Smooth muscle cell (in vitro differentiated cells): Measurements from ENCODE around the gene HOXB8. TPM values are rescaled to one million over a fixed set of nuclear protein-coding genes. Genes with fewer than 3 reads are reported as not detected.

Source experiments
- DNase-seq: peaks from one replicate; lab custom pipeline; 2025; ENCODE audit not compliant: unreplicated experiment; lab: John Stamatoyannopoulos, UW
- H2AFZ ChIP-seq: fragments of 200-600 bp; sonication (generic); 2 replicates; pipeline ENCODE4 v1.6.0; 2016; ENCODE audit warnings: antibody characterized with exemption, low read depth, mild to moderate bottlenecking
- H3F3A ChIP-seq: fragments of 200-600 bp; sonication (generic); 2 replicates; pipeline ENCODE4 v1.6.0; 2017; ENCODE audit warnings: antibody characterized with exemption, low read depth
- H3K27ac ChIP-seq: fragments of 200-600 bp; sonication (generic); 2 replicates; pipeline ENCODE4 v1.5.1; 2016; ENCODE audit warnings: low read depth, mild to moderate bottlenecking
- H3K27me3 ChIP-seq: fragments of 200-600 bp; sonication (generic); 2 replicates; pipeline ENCODE4 v1.6.1; 2016; ENCODE audit warnings: low read depth, mild to moderate bottlenecking
- H3K36me3 ChIP-seq: fragments of 200-600 bp; sonication (generic); 2 replicates; pipeline ENCODE4 v1.5.1; 2016; ENCODE audit warnings: low read depth
- H3K4me1 ChIP-seq: fragments of 200-600 bp; sonication (generic); 2 replicates; pipeline ENCODE4 v1.5.1; 2016; ENCODE audit warnings: low read depth
- H3K4me2 ChIP-seq: fragments of 200-600 bp; sonication (generic); 2 replicates; pipeline ENCODE4 v1.6.0; 2016; ENCODE audit warnings: mild to moderate bottlenecking
- H3K4me3 ChIP-seq: fragments of 200-600 bp; sonication (generic); 2 replicates; pipeline ENCODE4 v1.5.1; 2016; ENCODE audit warnings: mild to moderate bottlenecking
- H3K79me2 ChIP-seq: fragments of 200-600 bp; sonication (generic); 2 replicates; pipeline ENCODE4 v1.6.0; 2016; ENCODE audit warnings: low read depth, mild to moderate bottlenecking
- H3K9ac ChIP-seq: fragments of 200-600 bp; sonication (generic); 2 replicates; pipeline ENCODE4 v1.6.0; 2016; ENCODE audit warnings: low read depth
- H3K9me3 ChIP-seq: fragments of 200-600 bp; sonication (generic); replicated peaks from 2 replicates; pipeline ENCODE4 v1.5.1; 2016; ENCODE audit warnings: low read depth
- H4K20me1 ChIP-seq: fragments of 200-600 bp; sonication (generic); 2 replicates; pipeline ENCODE4 v1.6.0; 2016; ENCODE audit warnings: low read depth
- WGBS: methylation state at CpG from one replicate; pipeline ENCODE4 v1.1.7; 2016; ENCODE audit warnings: low lambda C conversion rate; 5-methylcytosine and 5-hydroxymethylcytosine counted together
- polyA plus RNA-seq: library from polyadenylated mRNA; unstranded; fragments of >200 nt; fragmentation: Nextera tagmentation; extraction: Ambion mirVana; gene quantifications from 2 replicates; pipeline ENCODE4 v1.2.1, GENCODE V29; 2016
- total RNA-seq: library from RNA; depleted of rRNA; stranded (reverse); fragments of >200 nt; gene quantifications from 2 replicates; pipeline ENCODE4 v1.2.3, GENCODE V29; 2014
- TF ChIP-seq, protein P1 (sequence below): fragments of 200-600 bp; sonication (generic); IDR thresholded peaks from 2 replicates; pipeline ENCODE4 v1.5.1; 2017; ENCODE audit warnings: borderline replicate concordance, mild to moderate bottlenecking, antibody characterized with exemption; ENCODE audit not compliant: insufficient read depth, poor library complexity, severe bottlenecking

Gene HOXB8
- total and polyA plus RNA-seq, 2 experiments from 2014 or later = 0.94 to 2.0 TPM

DNA sequence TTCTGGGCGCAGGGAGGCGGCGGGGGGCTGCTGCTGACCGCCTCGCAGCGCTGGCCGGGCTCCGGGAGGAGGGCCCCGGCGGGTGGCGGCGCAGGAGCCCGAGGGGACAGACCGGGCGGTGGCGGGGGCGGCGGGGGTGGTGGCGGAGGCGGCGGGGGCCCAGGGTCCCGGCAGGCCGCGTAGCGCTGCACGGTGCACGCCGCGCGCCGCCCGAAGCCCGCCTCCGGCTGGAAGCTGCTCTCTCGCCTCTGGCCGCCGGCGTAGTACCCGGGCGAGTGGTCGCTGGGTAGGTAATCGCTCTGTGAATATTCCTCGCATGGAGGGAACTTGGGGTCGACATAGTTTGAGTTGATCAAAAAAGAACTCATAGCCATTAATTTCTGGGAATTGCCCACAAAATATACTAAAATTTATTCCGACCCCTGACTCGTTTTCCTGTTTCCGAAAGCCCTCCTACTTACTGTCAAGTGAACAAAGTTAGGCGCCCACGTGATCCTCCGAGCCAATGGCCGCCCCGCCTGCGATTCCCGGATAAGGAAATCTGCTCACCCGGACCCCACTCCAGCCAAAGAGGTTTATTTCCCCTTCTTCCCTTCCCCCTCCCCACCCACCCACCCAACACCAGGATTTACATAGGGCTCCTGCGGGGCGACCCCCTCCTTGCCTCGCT lies 37.0 kb downstream of the HOXB8 start, which contains the start of gene HOXB4:
Gene HOXB4 (minus strand): TSS at position 405 of the 670 bp plus-strand sequence. CDS start 31 bp downstream, at position 374.
- TF ChIP-seq, protein P1, sequence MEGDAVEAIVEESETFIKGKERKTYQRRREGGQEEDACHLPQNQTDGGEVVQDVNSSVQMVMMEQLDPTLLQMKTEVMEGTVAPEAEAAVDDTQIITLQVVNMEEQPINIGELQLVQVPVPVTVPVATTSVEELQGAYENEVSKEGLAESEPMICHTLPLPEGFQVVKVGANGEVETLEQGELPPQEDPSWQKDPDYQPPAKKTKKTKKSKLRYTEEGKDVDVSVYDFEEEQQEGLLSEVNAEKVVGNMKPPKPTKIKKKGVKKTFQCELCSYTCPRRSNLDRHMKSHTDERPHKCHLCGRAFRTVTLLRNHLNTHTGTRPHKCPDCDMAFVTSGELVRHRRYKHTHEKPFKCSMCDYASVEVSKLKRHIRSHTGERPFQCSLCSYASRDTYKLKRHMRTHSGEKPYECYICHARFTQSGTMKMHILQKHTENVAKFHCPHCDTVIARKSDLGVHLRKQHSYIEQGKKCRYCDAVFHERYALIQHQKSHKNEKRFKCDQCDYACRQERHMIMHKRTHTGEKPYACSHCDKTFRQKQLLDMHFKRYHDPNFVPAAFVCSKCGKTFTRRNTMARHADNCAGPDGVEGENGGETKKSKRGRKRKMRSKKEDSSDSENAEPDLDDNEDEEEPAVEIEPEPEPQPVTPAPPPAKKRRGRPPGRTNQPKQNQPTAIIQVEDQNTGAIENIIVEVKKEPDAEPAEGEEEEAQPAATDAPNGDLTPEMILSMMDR = no peak
- peaks cover 53% of the 10 kb centered on the region for H3K79me2 ChIP-seq
- H3K4me1 ChIP-seq = peaks cover 7% of the 10 kb centered on the region
- peak within 1 kb of the TSS; percentile 90 for H3K4me2 ChIP-seq
- H3F3A ChIP-seq = no peaks in the 10 kb centered on the region
- no peak within 1 kb of the TSS for H3K27ac ChIP-seq
- H3K36me3 ChIP-seq = no peaks in the 10 kb centered on the region
- no peaks in the 10 kb centered on the region for H3K9me3 ChIP-seq
- no peak for DNase-seq
- H3K9ac ChIP-seq = no peak within 1 kb of the TSS
- H3K4me3 ChIP-seq = peak within 1 kb of the TSS; percentile 53
- WGBS = 4% methylated on average over 17 of the region's 58 CpGs
- peaks cover 97% of the 10 kb centered on the region for H4K20me1 ChIP-seq
- H3K27me3 ChIP-seq = peaks cover 90% of the 10 kb centered on the region
- H2AFZ ChIP-seq = no peak within 1 kb of the TSS

DNA sequence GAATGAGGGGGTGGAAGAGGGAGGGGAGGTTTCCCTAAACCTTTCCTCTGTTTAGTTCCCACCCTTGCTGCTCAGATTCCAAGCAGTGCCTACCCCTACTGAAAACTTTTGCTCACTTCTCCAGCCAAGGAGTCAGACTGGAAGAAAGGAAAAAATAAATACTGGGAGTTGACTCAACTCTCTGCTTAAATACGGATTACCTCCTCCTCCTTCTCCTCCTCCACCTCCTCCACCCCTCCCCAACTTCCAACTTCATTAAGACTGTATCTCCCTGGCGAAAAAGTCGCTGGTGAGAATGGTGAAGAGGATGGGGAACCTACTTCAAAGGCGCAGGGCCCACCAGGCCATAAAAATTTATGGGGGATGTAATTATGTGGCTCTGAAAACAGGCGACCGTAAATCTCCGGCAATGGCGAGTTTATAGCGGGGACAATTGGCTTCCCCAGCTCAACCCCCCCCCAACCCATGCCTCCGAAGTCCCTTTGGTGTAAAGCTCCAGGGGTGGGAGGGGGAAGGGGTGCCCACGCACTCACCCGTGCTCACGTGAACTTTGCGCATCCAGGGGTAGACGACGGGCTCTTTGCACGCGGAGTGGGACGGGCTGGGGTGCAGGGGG lies 37.7 kb downstream of the HOXB8 start:
- TF ChIP-seq, protein P1 = no peak
- 9% methylated on average over 10 of the region's 19 CpGs for WGBS
- no peaks in the 10 kb centered on the region for H3K9me3 ChIP-seq
- H3K36me3 ChIP-seq = no peaks in the 10 kb centered on the region
- H3K27ac ChIP-seq = no peak overlapping the region
- no peak for DNase-seq
- H3K79me2 ChIP-seq = peaks cover 52% of the 10 kb centered on the region
- H2AFZ ChIP-seq = no peak overlapping the region
- H3K4me1 ChIP-seq = peaks cover 7% of the 10 kb centered on the region
- peak overlapping the region; percentile 90 for H3K4me2 ChIP-seq
- peak overlapping the region; percentile 53 for H3K4me3 ChIP-seq
- H3K27me3 ChIP-seq = peaks cover 90% of the 10 kb centered on the region
- no peak overlapping the region for H3K9ac ChIP-seq
- no peaks in the 10 kb centered on the region for H3F3A ChIP-seq
- H4K20me1 ChIP-seq = peaks cover 97% of the 10 kb centered on the region

DNA sequence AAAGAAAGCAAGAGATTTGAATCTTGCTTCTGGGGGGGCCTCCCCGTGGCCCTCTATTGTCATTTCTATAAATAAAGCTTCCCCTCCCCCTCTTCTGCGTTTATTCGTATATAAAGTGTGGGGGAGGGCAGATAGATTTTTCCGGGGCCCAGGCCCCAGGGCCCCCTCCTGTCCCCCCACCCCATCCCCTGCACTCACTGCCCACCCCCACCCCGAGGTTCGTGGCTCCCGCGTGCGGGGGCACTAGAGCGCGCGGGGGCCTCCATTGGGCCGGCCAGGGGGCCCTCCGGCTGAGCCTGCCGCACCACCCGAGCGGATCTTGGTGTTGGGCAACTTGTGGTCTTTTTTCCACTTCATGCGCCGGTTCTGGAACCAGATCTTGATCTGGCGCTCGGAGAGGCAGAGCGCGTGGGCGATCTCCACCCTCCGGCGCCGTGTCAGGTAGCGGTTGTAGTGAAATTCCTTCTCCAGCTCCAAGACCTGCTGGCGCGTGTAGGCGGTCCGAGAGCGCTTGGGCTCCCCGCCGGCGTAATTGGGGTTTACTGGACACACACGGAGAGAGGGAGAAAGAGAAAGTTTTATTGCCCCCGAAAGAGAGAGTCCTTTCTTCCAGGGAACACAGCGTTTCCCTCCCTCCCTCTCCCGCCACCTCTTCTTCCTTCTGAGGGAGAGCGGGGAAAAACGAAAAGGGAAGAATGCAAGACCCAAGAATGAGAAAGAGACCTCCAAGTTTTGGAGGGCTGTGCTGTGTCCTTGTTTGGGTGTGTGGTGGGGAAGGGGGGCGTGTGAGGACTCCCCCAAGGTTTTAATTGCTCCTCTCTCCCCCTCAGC lies 38.4 kb downstream of the HOXB8 start:
- WGBS = 13% methylated on average over 41 of the region's 43 CpGs
- H2AFZ ChIP-seq = no peak overlapping the region
- DNase-seq = no peak
- H4K20me1 ChIP-seq = peaks cover 97% of the 10 kb centered on the region
- no peak overlapping the region for H3K9ac ChIP-seq
- H3K27ac ChIP-seq = no peak overlapping the region
- H3K79me2 ChIP-seq = peaks cover 47% of the 10 kb centered on the region
- H3K4me3 ChIP-seq = peak overlapping the region; percentile 53
- H3K4me1 ChIP-seq = peaks cover 7% of the 10 kb centered on the region
- TF ChIP-seq, protein P1 = no peak
- peaks cover 88% of the 10 kb centered on the region for H3K27me3 ChIP-seq
- H3K9me3 ChIP-seq = no peaks in the 10 kb centered on the region
- H3K36me3 ChIP-seq = no peaks in the 10 kb centered on the region
- peak overlapping the region; percentile 90 for H3K4me2 ChIP-seq
- H3F3A ChIP-seq = no peaks in the 10 kb centered on the region
